Mammary epithelial cell (primary cell): Measurements from ENCODE around the gene UTS2B.

ENCODE experiments used
- CTCF ChIP-seq, 2 donors: IDR thresholded peaks in 1 of 2; conservative IDR thresholded peaks in 1 of 2; 2 replicates each; pipeline ENCODE4 v1.5.1; 2011 to 2012; ENCODE audit warnings: inconsistent platforms in 2 of 2, low read length in 2 of 2, mild to moderate bottlenecking in 2 of 2, control low read depth in 1 of 2, low read depth in 1 of 2; ENCODE audit not compliant: insufficient read depth in 1 of 2; ENCODE audit errors: extremely low read depth in 1 of 2
- EZH2 ChIP-seq: IDR thresholded peaks from 2 replicates; pipeline ENCODE4 v1.6.1; 2012; ENCODE audit warnings: low read length, inconsistent platforms, borderline replicate concordance

- TF ChIP-seq CTCF (conservative IDR thresholded peaks at IDR 0.05 in 1 of 2, IDR thresholded peaks at IDR 0.05 in 1 of 2; ENCODE audit: extremely low read depth in 1 of 2, insufficient read depth in 1 of 2, low read depth in 1 of 2, low read length in 2 of 2) (no peak), EZH2 (no peak)
Observed at GRCh38 chr3:191263365-191263764, 67.0 kb downstream of the UTS2B start.
